GM13977 (cell line): ENCODE results near the gene ELAVL2.

Source experiments
- DNase-seq: peaks from one replicate; pipeline ENCODE4 v3.0.0; 2012; ENCODE audit warnings: low spot score
- in situ Hi-C: fragments of 300-500 bp; cut with MboI; formaldehyde crosslinking; loops from one replicate; pipeline ENCODE4 v1.12.0; 2022; ENCODE audit warnings: low sequenced_read_pairs, low pct_unique_long_range_greater_than_20kb, mixed read lengths, inconsistent platforms; ENCODE audit not compliant: unreplicated experiment
- TF ChIP-seq, protein P1 (sequence below): IDR thresholded peaks from 2 replicates; pipeline ENCODE4 v1.5.1; 2012; ENCODE audit warnings: mild to moderate bottlenecking, control low read depth; ENCODE audit not compliant: insufficient read depth; ENCODE audit errors: extremely low read depth, missing control alignments

The ELAVL2 gene

GRCh38 chr9:23659346-23660006 lies 166.6 kb downstream of the ELAVL2 start:
- no peak for DNase-seq
- TF ChIP-seq, protein P1, sequence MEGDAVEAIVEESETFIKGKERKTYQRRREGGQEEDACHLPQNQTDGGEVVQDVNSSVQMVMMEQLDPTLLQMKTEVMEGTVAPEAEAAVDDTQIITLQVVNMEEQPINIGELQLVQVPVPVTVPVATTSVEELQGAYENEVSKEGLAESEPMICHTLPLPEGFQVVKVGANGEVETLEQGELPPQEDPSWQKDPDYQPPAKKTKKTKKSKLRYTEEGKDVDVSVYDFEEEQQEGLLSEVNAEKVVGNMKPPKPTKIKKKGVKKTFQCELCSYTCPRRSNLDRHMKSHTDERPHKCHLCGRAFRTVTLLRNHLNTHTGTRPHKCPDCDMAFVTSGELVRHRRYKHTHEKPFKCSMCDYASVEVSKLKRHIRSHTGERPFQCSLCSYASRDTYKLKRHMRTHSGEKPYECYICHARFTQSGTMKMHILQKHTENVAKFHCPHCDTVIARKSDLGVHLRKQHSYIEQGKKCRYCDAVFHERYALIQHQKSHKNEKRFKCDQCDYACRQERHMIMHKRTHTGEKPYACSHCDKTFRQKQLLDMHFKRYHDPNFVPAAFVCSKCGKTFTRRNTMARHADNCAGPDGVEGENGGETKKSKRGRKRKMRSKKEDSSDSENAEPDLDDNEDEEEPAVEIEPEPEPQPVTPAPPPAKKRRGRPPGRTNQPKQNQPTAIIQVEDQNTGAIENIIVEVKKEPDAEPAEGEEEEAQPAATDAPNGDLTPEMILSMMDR: no peak
- in situ Hi-C loops: no loop called here

- in situ Hi-C loops: no loop called here
- DNase-seq: no peak
- TF ChIP-seq, protein P1: no peak
These were observed 167.4 kb downstream of the ELAVL2 start for GRCh38 chr9:23658376-23659258.

DNA sequence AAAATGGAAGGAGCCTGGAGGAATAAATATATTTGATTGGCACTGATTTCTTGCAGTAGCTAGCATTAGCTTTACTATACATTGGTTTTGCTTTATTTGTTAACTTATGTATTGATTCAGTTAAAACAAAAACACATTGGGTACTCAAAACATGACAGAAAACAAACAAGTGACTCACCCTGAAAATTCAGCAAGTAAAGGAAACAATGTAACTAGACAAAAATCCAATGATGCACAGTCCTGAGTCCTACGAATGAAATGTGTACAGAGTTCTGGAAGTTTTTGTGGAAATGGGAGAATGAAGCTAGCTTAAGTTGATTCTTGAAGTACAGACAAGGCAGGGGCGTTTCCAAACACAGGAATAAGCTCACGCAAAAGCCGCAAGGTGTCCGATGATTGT lies 175.0 kb downstream of the ELAVL2 start:
- TF ChIP-seq, protein P1: no peak
- no peak for DNase-seq
- in situ Hi-C loops: no loop called here

- DNase-seq: no peak
- in situ Hi-C loops: no loop called here
- TF ChIP-seq, protein P1: no peak
These were observed 177.4 kb downstream of the ELAVL2 start for GRCh38 chr9:23648651-23649050.

- in situ Hi-C loops: no loop called here
- no peak for DNase-seq
- TF ChIP-seq, protein P1: no peak
These were observed 181.1 kb downstream of the ELAVL2 start for GRCh38 chr9:23644896-23645295.

DNA sequence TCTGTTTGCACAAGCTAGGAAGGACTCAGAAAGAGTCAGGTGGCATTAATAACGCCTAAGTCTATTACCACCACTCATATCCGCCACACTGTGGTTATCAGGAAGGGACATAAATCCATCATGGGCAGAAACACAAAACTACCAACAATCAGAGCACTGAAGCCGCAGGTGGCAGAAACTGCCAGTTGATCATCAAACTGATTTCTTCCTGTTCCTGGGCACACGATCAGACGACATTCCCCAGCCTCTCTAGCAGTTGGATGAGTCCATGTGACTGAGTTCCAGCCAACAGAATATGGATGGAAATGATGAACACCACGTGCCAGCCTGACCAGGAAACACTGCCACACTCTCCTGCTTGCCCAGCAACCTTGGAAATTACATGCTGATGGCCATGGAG lies 181.7 kb downstream of the ELAVL2 start:
- DNase-seq: no peak

More for the DNA sequence above, 181.7 kb downstream of the ELAVL2 start:
- in situ Hi-C loops: no loop called here
- TF ChIP-seq, protein P1: no peak
